NCI-H510A treated with DMSO at 0.1 percent for 48 hours (cell line): ENCODE results near the gene RFPL1.

Experiments used
- DNase-seq: peaks from one replicate; lab custom pipeline; 2025; lab: John Stamatoyannopoulos, UW

The RFPL1 gene

GRCh38 chr22:29443452-29443851 is 5.1 kb downstream of the RFPL1 start:
- no peak for DNase-seq

- DNase-seq = no peak
These were observed 5.7 kb downstream of the RFPL1 start for GRCh38 chr22:29443861-29444792.

- no peak for DNase-seq
These were observed 7.1 kb downstream of the RFPL1 start for GRCh38 chr22:29445508-29445907.

- DNase-seq = no peak
These were observed 9.5 kb downstream of the RFPL1 start for GRCh38 chr22:29447906-29448305.

GRCh38 chr22:29449296-29449875 is 11.0 kb downstream of the RFPL1 start:
- DNase-seq = no peak

GRCh38 chr22:29450222-29450621 is 11.8 kb downstream of the RFPL1 start:
- no peak for DNase-seq

- no peak for DNase-seq
These were observed 13.5 kb downstream of the RFPL1 start for GRCh38 chr22:29451863-29452262.

- DNase-seq = no peak
These were observed 15.9 kb downstream of the RFPL1 start for GRCh38 chr22:29454276-29454675.

GRCh38 chr22:29456211-29456671 is 17.9 kb downstream of the RFPL1 start:
- no peak for DNase-seq

- DNase-seq = peak; percentile 36
These were observed 19.3 kb downstream of the RFPL1 start for GRCh38 chr22:29457730-29458129.

GRCh38 chr22:29458551-29458950 is 20.2 kb downstream of the RFPL1 start:
- no peak for DNase-seq

- DNase-seq = no peak
These were observed 21.4 kb downstream of the RFPL1 start for GRCh38 chr22:29459773-29460172.

- no peak for DNase-seq
These were observed 22.9 kb downstream of the RFPL1 start for GRCh38 chr22:29461263-29461662.

- DNase-seq = no peak
These were observed 25.2 kb downstream of the RFPL1 start for GRCh38 chr22:29463629-29464028.

- DNase-seq = no peak
These were observed 26.2 kb downstream of the RFPL1 start for GRCh38 chr22:29464581-29464980.

GRCh38 chr22:29469755-29470154 is 31.4 kb downstream of the RFPL1 start:
- peak; percentile 33 for DNase-seq

- peak; percentile 69 for DNase-seq
These were observed 31.9 kb downstream of the RFPL1 start for GRCh38 chr22:29470159-29470855.

GRCh38 chr22:29473001-29473400 is 34.6 kb downstream of the RFPL1 start:
- DNase-seq = no peak

- no peak for DNase-seq
These were observed 37.2 kb downstream of the RFPL1 start for GRCh38 chr22:29475550-29475949.

GRCh38 chr22:29476116-29476515 is 37.7 kb downstream of the RFPL1 start:
- DNase-seq = no peak

GRCh38 chr22:29477723-29478318 is 39.4 kb downstream of the RFPL1 start:
- peak; percentile 45 for DNase-seq
